Panc1 (cell line): Measurements from ENCODE around the gene SMIM12. TPM values are rescaled to one million over a fixed set of nuclear protein-coding genes. Genes with fewer than 3 reads are reported as not detected.

ENCODE experiments used
- ATAC-seq: fragments of 200-7000 bp; cut with Tn5 transposase; 2 replicates; pipeline ENCODE4 v1.9.1; 2020; ENCODE audit warnings: mild to moderate bottlenecking, moderate library complexity
- BruUV-seq: library from RNA; stranded (reverse); fragments of 400-500 nt; replicated peaks from 2 replicates; lab custom pipeline; 2021; lab: Mats Ljungman, UMichigan
- CTCF ChIA-PET: fragments of 300-600 bp; sonication (Branson Sonifier 250); formaldehyde crosslinking; loops from one replicate; lab custom pipeline; 2022; ENCODE audit warnings: antibody characterized with exemption; lab: Charles Lee
- POLR2A ChIA-PET: fragments of 300-600 bp; sonication (Branson Sonifier 250); formaldehyde crosslinking; loops from one replicate; lab custom pipeline; 2022; ENCODE audit warnings: antibody characterized with exemption; lab: Charles Lee
- DNase-seq: peaks from one replicate; pipeline ENCODE4 v3.0.0-alpha.2; 2010; ENCODE audit warnings: low read depth, low spot score
- H3K27ac ChIP-seq: 2 replicates; pipeline ENCODE4 v1.5.1; 2011; ENCODE audit warnings: mild to moderate bottlenecking, low read length, inconsistent platforms
- H3K27me3 ChIP-seq: fragments of 200-500 bp; sonication (Bioruptor generic); 2 replicates; pipeline ENCODE4 v1.6.0; 2014; ENCODE audit warnings: low read length, inconsistent platforms; ENCODE audit not compliant: control insufficient read depth, insufficient read depth
- H3K36me3 ChIP-seq: fragments of 200-500 bp; sonication (Bioruptor generic); 2 replicates; pipeline ENCODE4 v1.5.1; 2014; ENCODE audit warnings: inconsistent platforms, mild to moderate bottlenecking, low read length, moderate library complexity; ENCODE audit not compliant: control insufficient read depth, insufficient read depth
- H3K4me1 ChIP-seq: 2 replicates; pipeline ENCODE4 v1.5.1; 2011; ENCODE audit warnings: inconsistent platforms, mild to moderate bottlenecking, low read length, moderate library complexity; ENCODE audit not compliant: control insufficient read depth, insufficient read depth
- H3K4me3 ChIP-seq, 2 experiments: 2 replicates each; pipeline ENCODE4 v1.5.1; 2011 to 2012; ENCODE audit warnings: low read depth in 2 of 2, low read length in 2 of 2, mild to moderate bottlenecking in 2 of 2, inconsistent platforms in 1 of 2, moderate library complexity in 1 of 2
- H3K9me3 ChIP-seq: fragments of 200-500 bp; sonication (Bioruptor generic); 2 replicates; pipeline ENCODE4 v1.5.1; 2014; ENCODE audit warnings: low read depth, mild to moderate bottlenecking, inconsistent platforms, low read length, moderate library complexity; ENCODE audit not compliant: control insufficient read depth, insufficient read depth
- CTCF ChIP-seq: fragments of 450-650 bp; IDR thresholded peaks from 2 replicates; pipeline ENCODE4 v1.5.1; 2017; ENCODE audit warnings: mild to moderate bottlenecking
- POLR2AphosphoS5 ChIP-seq: IDR thresholded peaks from 2 replicates; pipeline ENCODE4 v1.6.1; 2012; ENCODE audit warnings: mild to moderate bottlenecking, low read depth, low read length, moderate library complexity
- REST ChIP-seq, 2 experiments: IDR thresholded peaks; 2 replicates each; pipeline ENCODE4 v1.6.1; 2011 to 2012; ENCODE audit warnings: low read depth in 2 of 2, control low read depth in 1 of 2, low read length in 1 of 2, mild to moderate bottlenecking in 1 of 2, moderate library complexity in 1 of 2; ENCODE audit not compliant: insufficient read depth in 1 of 2
- SIN3A ChIP-seq: IDR thresholded peaks from 2 replicates; pipeline ENCODE4 v1.6.1; 2012; ENCODE audit warnings: low read depth, mild to moderate bottlenecking, low read length, moderate library complexity, borderline replicate concordance; ENCODE audit not compliant: insufficient read depth
- TCF7L2 ChIP-seq: IDR thresholded peaks from 2 replicates; pipeline ENCODE4 v1.6.1; 2011; ENCODE audit warnings: mild to moderate bottlenecking, low read depth, low read length, inconsistent platforms
- in situ Hi-C: cut with HindIII; loops from 2 replicates; pipeline ENCODE4 v1.10.0; 2016; ENCODE audit warnings: low sequenced_read_pairs, low pct_unique_long_range_greater_than_20kb
- intact Hi-C: fragments of 100-400 bp; cut with micrococcal nuclease; formaldehyde crosslinking; loops from one replicate; pipeline ENCODE4 v1.10.0; 2022; ENCODE audit not compliant: unreplicated experiment
- total RNA-seq: library from RNA; stranded (reverse); gene quantifications from one replicate; pipeline ENCODE4 v1.2.1, GENCODE V29; 2021; ENCODE audit not compliant: unreplicated experiment

Gene SMIM12
- total RNA-seq, 1 experiment from 2014 or later: 47.5 TPM

- H3K4me1 ChIP-seq: no peaks in the 10 kb centered on the region
- ChIA-PET POLR2A (no interaction called here), CTCF (interaction anchor here (0.6 kb wide), 1 partner anchor 26 kb away, joined by 8 read pairs; no protein-coding TSS in a partner anchor)
- no peak overlapping the region for H3K4me3 ChIP-seq
- in situ Hi-C loops (no loop called here), intact Hi-C loops (no loop called here)
- ATAC-seq: no peak
- DNase-seq: no peak
- no peaks in the 10 kb centered on the region for H3K36me3 ChIP-seq
- H3K27ac ChIP-seq: no peak overlapping the region
- no peak for TF ChIP-seq REST (IDR thresholded peaks at IDR 0.05; ENCODE audit: insufficient read depth in 1 of 2, low read depth in 2 of 2, low read length in 1 of 2)
- TF ChIP-seq TCF7L2: no peak
- TF ChIP-seq POLR2AphosphoS5: no peak
- TF ChIP-seq SIN3A: no peak
- no peak for TF ChIP-seq CTCF
- no TSS peak for BruUV-seq
- H3K27me3 ChIP-seq: no peaks in the 10 kb centered on the region
- no peaks in the 10 kb centered on the region for H3K9me3 ChIP-seq
These were observed 27.8 kb downstream of the SMIM12 start for GRCh38 chr1:34831721-34832246.

GRCh38 chr1:34829250-34829649 lies 30.3 kb downstream of the SMIM12 start:
- no TSS peak for BruUV-seq
- DNase-seq: no peak
- TF ChIP-seq POLR2AphosphoS5 (no peak), SIN3A (no peak), REST (IDR thresholded peaks at IDR 0.05; ENCODE audit: insufficient read depth in 1 of 2, low read depth in 2 of 2, low read length in 1 of 2) (no peak)
- ChIA-PET POLR2A (no interaction called here), CTCF (no interaction called here)
- no peak for ATAC-seq
- Histone ChIP-seq H3K36me3 (no peaks in the 10 kb centered on the region), H3K4me3 (no peak overlapping the region), H3K9me3 (no peaks in the 10 kb centered on the region), H3K4me1 (no peaks in the 10 kb centered on the region), H3K27ac (no peak overlapping the region), H3K27me3 (no peaks in the 10 kb centered on the region)
- in situ Hi-C loops: no loop called here
- intact Hi-C loops: no loop called here
